ENCODE measurements around the gene MAP3K15. TPM values are rescaled to one million over a fixed set of nuclear protein-coding genes. Genes with fewer than 3 reads are reported as not detected.
A peak's percentile ranks its signal among the peaks of the same experiment; 100 is the strongest.

The MAP3K15 gene
- polyA plus RNA-seq, 3 donors, result not detected

DNA sequence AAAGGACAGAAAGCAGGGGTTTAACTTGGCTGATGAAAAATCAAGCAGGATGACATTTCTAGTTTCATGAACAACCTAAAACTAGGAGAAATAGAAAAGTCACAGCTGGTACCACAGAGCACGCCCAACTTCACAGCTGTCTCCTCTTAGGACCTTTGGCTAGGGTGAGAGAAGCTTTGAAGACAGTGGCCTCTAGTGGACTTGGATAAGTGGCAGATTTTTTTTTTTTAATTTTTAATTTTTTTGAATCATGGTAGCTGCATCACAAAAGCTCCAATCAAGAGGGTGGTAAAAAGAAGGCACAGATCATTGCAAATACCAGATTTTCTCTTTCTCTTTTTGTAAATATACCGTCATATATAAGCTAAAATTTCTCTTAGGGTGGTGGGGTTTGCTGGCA lies 20.2 kb upstream of the MAP3K15 start:
- no peak for DNase-seq
- Histone ChIP-seq H3K4me1 (ENCODE audit: control insufficient read depth in 1 of 2, insufficient read depth in 2 of 2, low read length in 2 of 2) (no peaks in the 10 kb centered on the region), H3K4me3 (replicated peaks in 1 of 3; ENCODE audit: low read depth in 2 of 3, low read length in 3 of 3) (no peak overlapping the region), H3K27me3 (ENCODE audit: control insufficient read depth in 2 of 2, insufficient read depth in 2 of 2, low read length in 2 of 2) (no peaks in the 10 kb centered on the region), H4K20me1 (ENCODE audit: insufficient read depth, low read length) (peaks cover 7% of the 10 kb centered on the region), H3K4me2 (replicated peaks; ENCODE audit: extremely low read depth, low read length, poor library complexity, severe bottlenecking) (no peak overlapping the region), H3K9ac (ENCODE audit: insufficient read depth, low read length, poor library complexity, severe bottlenecking) (no peak overlapping the region), H2AFZ (ENCODE audit: insufficient read depth, low read depth, low read length, poor library complexity, severe bottlenecking) (no peak overlapping the region), H3K27ac (ENCODE audit: low read depth in 1 of 2, low read length in 2 of 2) (no peak overlapping the region), H3K79me2 (ENCODE audit: insufficient read depth, low read length) (no peaks in the 10 kb centered on the region), H3K9me3 (replicated peaks in 1 of 2; ENCODE audit: control insufficient read depth in 1 of 2, insufficient read depth in 1 of 2, low read length in 2 of 2) (no peaks in the 10 kb centered on the region), H3K36me3 (replicated peaks in 1 of 2; ENCODE audit: control insufficient read depth in 1 of 2, insufficient read depth in 2 of 2, low read length in 2 of 2) (peaks cover 30 to 55% of the 10 kb centered on the region in 2 donors)
- Mint-ChIP-seq H3K36me3 (peaks cover 42 to 46% of the 10 kb centered on the region in 2 donors), H3K27ac (peak overlapping the region in 1 of 7 donors; percentile 23), H3K4me1 (no peaks in the 10 kb centered on the region), H3K9me3 (no peaks in the 10 kb centered on the region), H3K27me3 (ENCODE audit: low read depth in 3 of 3) (peaks cover 0 to 7% (median 0%) of the 10 kb centered on the region in 3 donors), H3K4me3 (no peak overlapping the region)
- intact Hi-C loops (cut with micrococcal nuclease), result no loop called here
- no CpG with 5 or more reads among the region's 2 CpGs for WGBS (ENCODE audit: insufficient coverage)
- no peak for TF ChIP-seq CTCF (IDR thresholded peaks at IDR 0.05)

- TF ChIP-seq CTCF (IDR thresholded peaks at IDR 0.05), result no peak
- Histone ChIP-seq H3K27ac (ENCODE audit: low read depth in 1 of 2, low read length in 2 of 2) (no peak overlapping the region), H3K36me3 (replicated peaks in 1 of 2; ENCODE audit: control insufficient read depth in 1 of 2, insufficient read depth in 2 of 2, low read length in 2 of 2) (peaks cover 14 to 33% of the 10 kb centered on the region in 2 donors), H2AFZ (ENCODE audit: insufficient read depth, low read depth, low read length, poor library complexity, severe bottlenecking) (no peak overlapping the region), H3K79me2 (ENCODE audit: insufficient read depth, low read length) (no peaks in the 10 kb centered on the region), H3K4me2 (replicated peaks; ENCODE audit: extremely low read depth, low read length, poor library complexity, severe bottlenecking) (no peak overlapping the region), H3K4me3 (replicated peaks in 1 of 3; ENCODE audit: low read depth in 2 of 3, low read length in 3 of 3) (no peak overlapping the region), H3K27me3 (ENCODE audit: control insufficient read depth in 2 of 2, insufficient read depth in 2 of 2, low read length in 2 of 2) (no peaks in the 10 kb centered on the region), H3K9me3 (replicated peaks in 1 of 2; ENCODE audit: control insufficient read depth in 1 of 2, insufficient read depth in 1 of 2, low read length in 2 of 2) (no peaks in the 10 kb centered on the region), H4K20me1 (ENCODE audit: insufficient read depth, low read length) (peaks cover 2% of the 10 kb centered on the region), H3K9ac (ENCODE audit: insufficient read depth, low read length, poor library complexity, severe bottlenecking) (no peak overlapping the region), H3K4me1 (ENCODE audit: control insufficient read depth in 1 of 2, insufficient read depth in 2 of 2, low read length in 2 of 2) (no peaks in the 10 kb centered on the region)
- H3K36me3 Mint-ChIP-seq, result peaks cover 28 to 31% of the 10 kb centered on the region in 2 donors
- H3K9me3 Mint-ChIP-seq, result no peaks in the 10 kb centered on the region
- H3K4me3 Mint-ChIP-seq, result no peak overlapping the region
- peaks cover 0 to 7% (median 0%) of the 10 kb centered on the region in 3 donors for H3K27me3 Mint-ChIP-seq (ENCODE audit: low read depth in 3 of 3)
- no peak for DNase-seq
- peak overlapping the region in 1 of 7 donors; percentile 32 for H3K27ac Mint-ChIP-seq
- WGBS (ENCODE audit: insufficient coverage), result 100% methylated on average over 5 of the region's 8 CpGs
- intact Hi-C loops (cut with micrococcal nuclease), result no loop called here
- H3K4me1 Mint-ChIP-seq, result peaks cover 4% of the 10 kb centered on the region
These were observed 17.4 kb upstream of the MAP3K15 start for GRCh38 chrX:19532709-19533108.

All from CD14-positive monocyte (primary cell).